Hepatocyte (in vitro differentiated cells): Measurements from ENCODE around the gene SMC1A. TPM values are rescaled to one million over a fixed set of nuclear protein-coding genes. Genes with fewer than 3 reads are reported as not detected.

Experiments
- DNase-seq: peaks from one replicate; pipeline ENCODE4 v3.0.0-alpha.2; 2016; ENCODE audit warnings: low spot score
- H2AFZ ChIP-seq: fragments of 200-600 bp; sonication (generic); 2 replicates; pipeline ENCODE4 v1.6.0; 2016; ENCODE audit warnings: antibody characterized with exemption, mild to moderate bottlenecking
- H3K27ac ChIP-seq: fragments of 200-600 bp; sonication (generic); 2 replicates; pipeline ENCODE4 v1.5.1; 2016; ENCODE audit warnings: mild to moderate bottlenecking
- H3K27me3 ChIP-seq: fragments of 200-600 bp; sonication (generic); 2 replicates; pipeline ENCODE4 v1.6.1; 2016
- H3K36me3 ChIP-seq: fragments of 200-600 bp; sonication (generic); replicated peaks from 2 replicates; pipeline ENCODE4 v1.5.1; 2016; ENCODE audit warnings: low read depth; ENCODE audit not compliant: insufficient read depth
- H3K4me1 ChIP-seq: fragments of 200-600 bp; sonication (generic); 2 replicates; pipeline ENCODE4 v1.5.1; 2016; ENCODE audit warnings: mild to moderate bottlenecking, moderate library complexity; ENCODE audit not compliant: insufficient read depth
- H3K4me2 ChIP-seq: fragments of 200-600 bp; sonication (generic); 2 replicates; pipeline ENCODE4 v1.6.0; 2016
- H3K4me3 ChIP-seq: fragments of 200-600 bp; sonication (generic); 2 replicates; pipeline ENCODE4 v1.5.1; 2016; ENCODE audit warnings: mild to moderate bottlenecking
- H3K79me2 ChIP-seq: fragments of 200-600 bp; sonication (generic); 2 replicates; pipeline ENCODE4 v1.6.0; 2017; ENCODE audit warnings: mild to moderate bottlenecking
- H3K9me2 ChIP-seq: fragments of 200-600 bp; sonication (generic); replicated peaks from 2 replicates; pipeline ENCODE4 v1.6.0; 2017; ENCODE audit warnings: mild to moderate bottlenecking; ENCODE audit not compliant: insufficient read depth
- H3K9me3 ChIP-seq: fragments of 200-600 bp; sonication (generic); 2 replicates; pipeline ENCODE4 v1.5.1; 2016; ENCODE audit warnings: low read depth, mild to moderate bottlenecking
- H4K20me1 ChIP-seq: fragments of 200-600 bp; sonication (generic); 2 replicates; pipeline ENCODE4 v1.6.0; 2016; ENCODE audit warnings: mild to moderate bottlenecking; ENCODE audit not compliant: insufficient read depth, poor library complexity, severe bottlenecking
- EZH2 ChIP-seq: fragments of 200-600 bp; sonication (generic); IDR thresholded peaks from 2 replicates; pipeline ENCODE4 v1.6.1; 2016; ENCODE audit warnings: antibody characterized with exemption, mild to moderate bottlenecking, borderline replicate concordance
- EZH2phosphoT487 ChIP-seq: fragments of 200-600 bp; sonication (generic); IDR thresholded peaks from one replicate; pipeline ENCODE4 v1.6.1; 2018; ENCODE audit warnings: antibody characterized with exemption, mild to moderate bottlenecking, low read depth, moderate library complexity; ENCODE audit not compliant: unreplicated experiment, severe bottlenecking
- WGBS: methylation state at CpG from one replicate; pipeline ENCODE4 v1.1.6; 2016; ENCODE audit warnings: low lambda C conversion rate; ENCODE audit errors: missing lambda C conversion rate; 5-methylcytosine and 5-hydroxymethylcytosine counted together
- polyA plus RNA-seq: library from polyadenylated mRNA; unstranded; fragments of >200 nt; fragmentation: Nextera tagmentation; extraction: Ambion mirVana; gene quantifications from 2 replicates; pipeline ENCODE4 v1.2.1, GENCODE V29; 2016
- total RNA-seq: library from RNA; depleted of rRNA; stranded (reverse); fragments of >200 nt; gene quantifications from 2 replicates; pipeline ENCODE4 v1.2.3, GENCODE V29; 2014
- TF ChIP-seq, protein P1 (sequence below): fragments of 200-600 bp; sonication (generic); IDR thresholded peaks from 2 replicates; pipeline ENCODE4 v1.5.1; 2016; ENCODE audit warnings: antibody characterized with exemption, mild to moderate bottlenecking; ENCODE audit not compliant: poor library complexity

The SMC1A gene
- total and polyA plus RNA-seq, 2 experiments from 2014 or later = 14.0 to 24.7 TPM

DNA sequence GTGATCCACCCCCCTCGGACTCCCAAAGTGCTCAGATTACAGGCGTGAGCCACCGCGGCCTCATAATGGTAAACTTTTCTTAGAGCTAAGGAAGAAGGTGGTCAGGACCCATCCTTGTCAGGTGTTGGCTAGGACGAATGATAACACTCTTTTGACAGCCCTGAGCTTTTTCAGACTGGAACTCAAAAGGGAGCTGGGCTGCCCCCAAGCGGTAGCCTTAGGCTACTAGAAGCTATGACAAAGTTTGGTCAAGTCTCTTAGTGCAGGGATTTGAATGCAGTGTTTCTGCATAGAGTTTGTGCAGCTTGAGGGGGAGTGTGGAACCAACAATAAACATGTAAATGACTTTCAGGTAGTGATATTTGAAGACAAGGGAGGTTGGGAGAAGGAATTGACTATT lies 23.5 kb upstream of the SMC1A start:
- Histone ChIP-seq H3K36me3 (no peaks in the 10 kb centered on the region), H2AFZ (no peak overlapping the region), H3K79me2 (no peaks in the 10 kb centered on the region), H3K27ac (no peak overlapping the region), H3K27me3 (no peaks in the 10 kb centered on the region), H3K4me2 (no peak overlapping the region), H3K9me2 (no peaks in the 10 kb centered on the region), H3K9me3 (no peaks in the 10 kb centered on the region), H3K4me1 (peaks cover 4% of the 10 kb centered on the region), H3K4me3 (no peak overlapping the region), H4K20me1 (no peaks in the 10 kb centered on the region)
- 42% methylated on average over 6 of the region's 6 CpGs for WGBS
- DNase-seq = peak; percentile 51
- TF ChIP-seq EZH2 = no peak
- TF ChIP-seq, protein P1, sequence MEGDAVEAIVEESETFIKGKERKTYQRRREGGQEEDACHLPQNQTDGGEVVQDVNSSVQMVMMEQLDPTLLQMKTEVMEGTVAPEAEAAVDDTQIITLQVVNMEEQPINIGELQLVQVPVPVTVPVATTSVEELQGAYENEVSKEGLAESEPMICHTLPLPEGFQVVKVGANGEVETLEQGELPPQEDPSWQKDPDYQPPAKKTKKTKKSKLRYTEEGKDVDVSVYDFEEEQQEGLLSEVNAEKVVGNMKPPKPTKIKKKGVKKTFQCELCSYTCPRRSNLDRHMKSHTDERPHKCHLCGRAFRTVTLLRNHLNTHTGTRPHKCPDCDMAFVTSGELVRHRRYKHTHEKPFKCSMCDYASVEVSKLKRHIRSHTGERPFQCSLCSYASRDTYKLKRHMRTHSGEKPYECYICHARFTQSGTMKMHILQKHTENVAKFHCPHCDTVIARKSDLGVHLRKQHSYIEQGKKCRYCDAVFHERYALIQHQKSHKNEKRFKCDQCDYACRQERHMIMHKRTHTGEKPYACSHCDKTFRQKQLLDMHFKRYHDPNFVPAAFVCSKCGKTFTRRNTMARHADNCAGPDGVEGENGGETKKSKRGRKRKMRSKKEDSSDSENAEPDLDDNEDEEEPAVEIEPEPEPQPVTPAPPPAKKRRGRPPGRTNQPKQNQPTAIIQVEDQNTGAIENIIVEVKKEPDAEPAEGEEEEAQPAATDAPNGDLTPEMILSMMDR = peak; percentile 41

DNA sequence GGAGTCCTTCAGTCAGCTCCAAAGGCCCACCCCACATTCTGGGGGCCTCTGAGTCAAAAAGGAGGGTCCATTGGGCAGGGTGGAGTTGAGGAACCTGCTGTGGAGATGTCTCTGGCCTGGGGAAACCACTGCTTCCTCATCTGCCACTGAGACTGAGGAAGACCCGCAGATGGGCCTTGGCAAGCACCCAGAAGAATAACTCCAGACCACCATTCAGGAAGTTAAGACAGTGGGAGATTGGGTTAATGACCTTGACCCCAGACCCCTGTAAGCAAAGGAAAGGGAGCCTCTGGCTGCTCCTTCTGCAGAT lies 19.8 kb upstream of the SMC1A start:
- H2AFZ ChIP-seq = peak overlapping the region; percentile 64
- no peak for TF ChIP-seq EZH2phosphoT487
- no peak for TF ChIP-seq EZH2
- TF ChIP-seq, protein P1 = no peak
- no peak overlapping the region for H3K4me3 ChIP-seq

DNA sequence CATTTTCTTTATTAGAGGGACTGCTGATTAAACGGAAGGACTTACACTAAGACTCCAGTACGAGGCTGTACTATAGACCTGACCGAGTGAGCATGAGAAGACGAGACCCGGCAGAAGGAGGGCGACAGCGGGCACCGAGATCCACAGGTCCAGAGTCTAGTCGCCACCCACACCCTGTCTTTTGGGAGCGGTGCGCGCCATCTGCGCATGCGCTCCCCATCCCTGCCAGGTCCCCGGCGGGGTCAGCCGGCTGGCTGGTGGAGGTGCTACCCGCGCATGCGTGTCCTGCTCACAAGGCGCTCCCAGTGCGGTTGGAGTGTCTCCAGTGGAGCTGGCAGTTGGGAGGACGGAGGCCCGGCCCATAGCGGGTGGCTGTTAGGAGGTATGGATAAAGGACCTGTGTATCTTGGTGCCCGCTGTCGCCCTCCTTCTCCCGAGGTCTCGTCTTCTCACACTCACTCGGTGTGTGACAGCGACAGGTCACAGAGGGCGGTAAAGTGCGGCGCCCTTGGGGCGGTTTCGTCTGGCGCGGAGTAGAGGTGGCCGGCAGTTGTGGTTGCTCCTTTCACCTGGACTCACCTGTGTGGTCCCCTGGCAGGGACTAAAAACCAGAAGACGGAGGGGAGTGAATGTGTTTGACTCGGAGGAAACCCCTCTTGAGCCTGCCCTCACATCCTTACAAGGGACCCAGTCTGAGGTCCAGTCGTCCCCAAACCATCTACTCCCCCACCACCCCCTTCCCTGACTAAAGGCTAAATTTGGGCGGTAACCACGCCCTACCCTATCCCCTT lies 19.3 kb upstream of the SMC1A start:
- TF ChIP-seq EZH2phosphoT487 (no peak), EZH2 (no peak)
- TF ChIP-seq, protein P1 = no peak
- DNase-seq = peak; percentile 85
- H3K79me2 ChIP-seq = no peaks in the 10 kb centered on the region
- no peaks in the 10 kb centered on the region for H3K9me2 ChIP-seq
- no peaks in the 10 kb centered on the region for H3K9me3 ChIP-seq
- H3K4me3 ChIP-seq = peak overlapping the region; percentile 21
- 45% methylated on average over 44 of the region's 44 CpGs for WGBS
- peak overlapping the region; percentile 64 for H2AFZ ChIP-seq
- no peaks in the 10 kb centered on the region for H3K36me3 ChIP-seq
- H3K4me2 ChIP-seq = peak overlapping the region; percentile 83
- peak overlapping the region; percentile 31 for H3K27ac ChIP-seq
- H4K20me1 ChIP-seq = no peaks in the 10 kb centered on the region
- H3K4me1 ChIP-seq = peaks cover 6% of the 10 kb centered on the region
- H3K27me3 ChIP-seq = no peaks in the 10 kb centered on the region

More for the DNA sequence above, 19.8 kb upstream of the SMC1A start:
- no peaks in the 10 kb centered on the region for H4K20me1 ChIP-seq
- peak overlapping the region; percentile 83 for H3K4me2 ChIP-seq
- no peaks in the 10 kb centered on the region for H3K36me3 ChIP-seq
- H3K27ac ChIP-seq = no peak overlapping the region
- WGBS = 84% methylated on average over 1 of the region's 1 CpG
- DNase-seq = no peak
- H3K27me3 ChIP-seq = no peaks in the 10 kb centered on the region
- no peaks in the 10 kb centered on the region for H3K9me3 ChIP-seq
- H3K4me1 ChIP-seq = peaks cover 6% of the 10 kb centered on the region
- no peaks in the 10 kb centered on the region for H3K79me2 ChIP-seq
- no peaks in the 10 kb centered on the region for H3K9me2 ChIP-seq
